ENCODE measurements around the gene NEK4. TPM values are rescaled to one million over a fixed set of nuclear protein-coding genes. Genes with fewer than 3 reads are reported as not detected.

NEK4 gene
- total and polyA plus RNA-seq, 2 of the 13 experiments (the other 11 are each of a cell fraction or from before 2014, with no cell fraction given), result 16.5 to 38.0 TPM

DNA sequence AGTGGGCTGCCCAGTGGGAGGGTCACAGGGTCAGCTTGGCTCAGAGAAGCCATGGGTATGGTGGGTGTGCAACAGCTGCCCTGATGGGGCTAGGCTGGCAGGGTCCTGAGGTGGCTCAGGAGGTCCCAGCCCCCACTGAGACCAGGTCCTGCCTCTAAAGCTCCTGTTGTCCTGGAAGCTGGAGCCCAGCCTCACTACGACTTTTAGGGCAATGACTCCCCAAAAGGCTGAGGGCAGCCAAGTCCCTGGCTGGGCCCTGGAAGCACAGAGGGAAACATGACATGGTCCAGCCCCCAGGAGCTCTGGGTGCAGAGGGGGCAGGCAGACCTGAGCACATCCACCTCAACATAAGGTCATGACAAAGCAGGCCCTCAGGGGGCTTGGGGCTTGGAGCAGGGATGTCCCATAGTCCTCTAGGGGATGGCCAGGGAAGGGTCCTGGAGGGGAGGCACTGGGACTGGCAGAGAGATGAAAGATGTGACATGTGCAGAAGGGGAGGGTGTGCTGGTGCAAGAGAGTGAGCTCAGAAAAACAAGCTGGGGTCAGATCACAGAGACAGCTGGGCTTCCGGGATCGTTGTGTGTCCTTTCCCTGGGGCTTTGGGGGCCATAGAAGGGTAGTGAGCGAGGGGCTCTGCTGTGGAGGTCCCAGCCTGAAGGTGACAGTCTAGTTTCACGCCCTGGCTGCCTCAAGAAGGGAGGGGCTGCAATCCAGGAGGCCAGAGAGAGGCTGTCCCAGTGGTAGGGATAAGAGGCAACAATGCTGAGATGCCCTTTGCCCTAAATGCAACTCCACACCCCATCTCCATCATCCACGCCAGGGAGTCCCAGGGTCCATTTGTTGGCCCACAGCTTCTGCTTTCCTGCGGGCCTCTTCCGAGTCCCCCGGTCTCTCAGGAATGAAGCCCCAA is 23.2 kb upstream of the NEK4 start (continued):
- no peak for TF ChIP-seq ZNF33B (CRISPR knock-in tag; IDR thresholded peaks at IDR 0.05)
- TF ChIP-seq, protein P1, sequence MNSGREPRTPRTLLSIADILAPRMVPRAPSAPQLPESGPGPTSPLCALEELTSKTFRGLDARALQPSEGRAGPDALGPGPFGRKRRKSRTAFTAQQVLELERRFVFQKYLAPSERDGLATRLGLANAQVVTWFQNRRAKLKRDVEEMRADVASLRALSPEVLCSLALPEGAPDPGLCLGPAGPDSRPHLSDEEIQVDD (CRISPR knock-in tag; IDR thresholded peaks at IDR 0.05; ENCODE audit: borderline replicate concordance), result no peak
- no peak for TF ChIP-seq AHDC1 (CRISPR knock-in tag; IDR thresholded peaks at IDR 0.05; ENCODE audit: borderline replicate concordance)
- 0 out of 2 replicates have a peak, but pooled peaks have one; percentile 1 for TF ChIP-seq KDM2A (CRISPR knock-in tag; IDR thresholded peaks at IDR 0.05; ENCODE audit: borderline replicate concordance, low read depth)
- no peak; the same call in 1 of the 2 replicates for TF ChIP-seq KLF6 (CRISPR knock-in tag; IDR thresholded peaks at IDR 0.05)
- TF ChIP-seq, protein P2, sequence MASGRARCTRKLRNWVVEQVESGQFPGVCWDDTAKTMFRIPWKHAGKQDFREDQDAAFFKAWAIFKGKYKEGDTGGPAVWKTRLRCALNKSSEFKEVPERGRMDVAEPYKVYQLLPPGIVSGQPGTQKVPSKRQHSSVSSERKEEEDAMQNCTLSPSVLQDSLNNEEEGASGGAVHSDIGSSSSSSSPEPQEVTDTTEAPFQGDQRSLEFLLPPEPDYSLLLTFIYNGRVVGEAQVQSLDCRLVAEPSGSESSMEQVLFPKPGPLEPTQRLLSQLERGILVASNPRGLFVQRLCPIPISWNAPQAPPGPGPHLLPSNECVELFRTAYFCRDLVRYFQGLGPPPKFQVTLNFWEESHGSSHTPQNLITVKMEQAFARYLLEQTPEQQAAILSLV (CRISPR knock-in tag; IDR thresholded peaks at IDR 0.05; ENCODE audit: borderline replicate concordance), result no peak
- no peak for TF ChIP-seq CREM (IDR thresholded peaks at IDR 0.05)
- no peak for TF ChIP-seq CREM (CRISPR knock-in tag; IDR thresholded peaks at IDR 0.05)
- TF ChIP-seq GTF3A (CRISPR knock-in tag; conservative IDR thresholded peaks at IDR 0.05), result no peak
- no peak for TF ChIP-seq ZNF672 (CRISPR knock-in tag; IDR thresholded peaks at IDR 0.05)
- no peak for TF ChIP-seq ZNF800 (CRISPR knock-in tag; IDR thresholded peaks at IDR 0.05)
- no peak for TF ChIP-seq ZNF260 (CRISPR knock-in tag; IDR thresholded peaks at IDR 0.05; ENCODE audit: borderline replicate concordance, low read depth)
- TF ChIP-seq SMYD3 (CRISPR knock-in tag; IDR thresholded peaks at IDR 0.05), result no peak
- TF ChIP-seq FOSL1 (CRISPR knock-in tag; IDR thresholded peaks at IDR 0.05; ENCODE audit: borderline replicate concordance), result no peak
- TF ChIP-seq, protein P3, sequence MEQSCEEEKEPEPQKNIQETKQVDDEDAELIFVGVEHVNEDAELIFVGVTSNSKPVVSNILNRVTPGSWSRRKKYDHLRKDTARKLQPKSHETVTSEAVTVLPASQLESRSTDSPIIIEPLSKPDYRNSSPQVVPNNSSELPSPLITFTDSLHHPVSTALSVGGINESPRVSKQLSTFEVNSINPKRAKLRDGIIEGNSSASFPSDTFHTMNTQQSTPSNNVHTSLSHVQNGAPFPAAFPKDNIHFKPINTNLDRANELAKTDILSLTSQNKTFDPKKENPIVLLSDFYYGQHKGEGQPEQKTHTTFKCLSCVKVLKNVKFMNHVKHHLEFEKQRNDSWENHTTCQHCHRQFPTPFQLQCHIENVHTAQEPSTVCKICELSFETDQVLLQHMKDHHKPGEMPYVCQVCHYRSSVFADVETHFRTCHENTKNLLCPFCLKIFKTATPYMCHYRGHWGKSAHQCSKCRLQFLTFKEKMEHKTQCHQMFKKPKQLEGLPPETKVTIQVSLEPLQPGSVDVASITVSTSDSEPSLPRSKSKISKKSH (CRISPR knock-in tag; IDR thresholded peaks at IDR 0.05; ENCODE audit: borderline replicate concordance), result no peak
- no peak for TF ChIP-seq ZNF282 (IDR thresholded peaks at IDR 0.05; ENCODE audit: partially characterized antibody)
- TF ChIP-seq ZNF549 (CRISPR knock-in tag; IDR thresholded peaks at IDR 0.05), result no peak

All from HepG2 (cell line).